ENCODE measurements around the gene HIVEP2.

HIVEP2 gene

GRCh38 chr6:142732790-142733189 is 212.2 kb downstream of the HIVEP2 start:
- no peak for DNase-seq (ENCODE audit: low spot score)

- DNase-seq (ENCODE audit: low spot score), result no peak
Observed at GRCh38 chr6:142731611-142732010, 213.4 kb downstream of the HIVEP2 start.

- no peak for DNase-seq (ENCODE audit: low spot score)
Observed at GRCh38 chr6:142729618-142730017, 215.4 kb downstream of the HIVEP2 start.

GRCh38 chr6:142728910-142729481 is 216.0 kb downstream of the HIVEP2 start:
- peak; percentile 22 for DNase-seq (ENCODE audit: low spot score)

- no peak for DNase-seq (ENCODE audit: low spot score)
Observed at GRCh38 chr6:142728364-142728763, 216.6 kb downstream of the HIVEP2 start.

GRCh38 chr6:142726616-142727015 is 218.4 kb downstream of the HIVEP2 start:
- DNase-seq (ENCODE audit: low spot score), result no peak

- DNase-seq (ENCODE audit: low spot score), result no peak
Observed at GRCh38 chr6:142725024-142725770, 219.8 kb downstream of the HIVEP2 start.

GRCh38 chr6:142722841-142723240 is 222.1 kb downstream of the HIVEP2 start:
- DNase-seq (ENCODE audit: low spot score), result no peak

GRCh38 chr6:142722012-142722411 is 223.0 kb downstream of the HIVEP2 start:
- no peak for DNase-seq (ENCODE audit: low spot score)

- DNase-seq (ENCODE audit: low spot score), result no peak
Observed at GRCh38 chr6:142721215-142721920, 223.6 kb downstream of the HIVEP2 start.

GRCh38 chr6:142718667-142719191 is 226.2 kb downstream of the HIVEP2 start:
- no peak for DNase-seq (ENCODE audit: low spot score)

GRCh38 chr6:142716097-142716496 is 228.9 kb downstream of the HIVEP2 start:
- no peak for DNase-seq (ENCODE audit: low spot score)

- no peak for DNase-seq (ENCODE audit: low spot score)
Observed at GRCh38 chr6:142714951-142715785, 229.8 kb downstream of the HIVEP2 start.

GRCh38 chr6:142713959-142714358 is 231.0 kb downstream of the HIVEP2 start:
- no peak for DNase-seq (ENCODE audit: low spot score)

- DNase-seq (ENCODE audit: low spot score), result no peak
Observed at GRCh38 chr6:142712231-142712630, 232.7 kb downstream of the HIVEP2 start.

GRCh38 chr6:142708651-142709050 is 236.3 kb downstream of the HIVEP2 start:
- DNase-seq (ENCODE audit: low spot score), result no peak

- DNase-seq (ENCODE audit: low spot score), result no peak
Observed at GRCh38 chr6:142707255-142707654, 237.7 kb downstream of the HIVEP2 start.

- DNase-seq (ENCODE audit: low spot score), result no peak
Observed at GRCh38 chr6:142706210-142706609, 238.8 kb downstream of the HIVEP2 start.

GRCh38 chr6:142705054-142705453 is 239.9 kb downstream of the HIVEP2 start:
- no peak for DNase-seq (ENCODE audit: low spot score)

GRCh38 chr6:142702501-142703460 is 242.2 kb downstream of the HIVEP2 start:
- no peak for DNase-seq (ENCODE audit: low spot score)

All from hepatic stellate cell (primary cell).